Measurements from ENCODE around the gene CDON. TPM values are rescaled to one million over a fixed set of nuclear protein-coding genes. Genes with fewer than 3 reads are reported as not detected.
A peak's percentile ranks its signal among the peaks of the same experiment; 100 is the strongest.

CDON gene
- total RNA-seq, 6 experiments from 2014 or later, result 1.3 to 2.0 (median 1.9) TPM

GRCh38 chr11:126072141-126072741, 9.6 kb upstream of the CDON start:
- Mint-ChIP-seq H3K27ac (no peak overlapping the region), H3K36me3 (ENCODE audit: low read depth) (no peaks in the 10 kb centered on the region), H3K4me1 (ENCODE audit: low read depth) (no peaks in the 10 kb centered on the region), H3K4me3 (no peak overlapping the region), H3K9me3 (no peaks in the 10 kb centered on the region), H3K27me3 (ENCODE audit: insufficient read depth) (peaks cover 17% of the 10 kb centered on the region)
- TF ChIP-seq CTCF (IDR thresholded peaks at IDR 0.05), result no peak
- no peak for DNase-seq

- no peak overlapping the region for H3K27ac Mint-ChIP-seq
- no peak for TF ChIP-seq CTCF (IDR thresholded peaks at IDR 0.05)
Observed at GRCh38 chr11:126063507-126063852, 814 bp upstream of the CDON start.

GRCh38 chr11:126061707-126062678, 673 bp downstream of the CDON start:
- peak; percentile 52 for TF ChIP-seq CTCF (IDR thresholded peaks at IDR 0.05)
- Mint-ChIP-seq H3K4me1 (ENCODE audit: low read depth) (peaks cover 6% of the 10 kb centered on the region), H3K36me3 (ENCODE audit: low read depth) (no peaks in the 10 kb centered on the region), H3K27me3 (ENCODE audit: insufficient read depth) (peaks cover 25% of the 10 kb centered on the region), H3K9me3 (no peaks in the 10 kb centered on the region), H3K4me3 (peak overlapping the region; percentile 74), H3K27ac (peak overlapping the region; percentile 29; the same call in 1 of the 2 replicates)
- no peak for DNase-seq

More at GRCh38 chr11:126063507-126063852, 814 bp upstream of the CDON start:
- H3K9me3 Mint-ChIP-seq, result no peaks in the 10 kb centered on the region
- H3K36me3 Mint-ChIP-seq (ENCODE audit: low read depth), result no peaks in the 10 kb centered on the region
- DNase-seq, result no peak
- H3K27me3 Mint-ChIP-seq (ENCODE audit: insufficient read depth), result peaks cover 25% of the 10 kb centered on the region
- peak overlapping the region; percentile 87 for H3K4me3 Mint-ChIP-seq
- peaks cover 6% of the 10 kb centered on the region for H3K4me1 Mint-ChIP-seq (ENCODE audit: low read depth)

GRCh38 chr11:126060757-126061171, 1.9 kb downstream of the CDON start:
- Mint-ChIP-seq H3K4me1 (ENCODE audit: low read depth) (peaks cover 6% of the 10 kb centered on the region), H3K27me3 (ENCODE audit: insufficient read depth) (peaks cover 19% of the 10 kb centered on the region), H3K4me3 (no peak overlapping the region), H3K36me3 (ENCODE audit: low read depth) (no peaks in the 10 kb centered on the region), H3K9me3 (no peaks in the 10 kb centered on the region), H3K27ac (no peak overlapping the region)
- no peak for DNase-seq
- TF ChIP-seq CTCF (IDR thresholded peaks at IDR 0.05), result no peak

GRCh38 chr11:126059238-126059781, 3.4 kb downstream of the CDON start:
- H3K9me3 Mint-ChIP-seq, result no peaks in the 10 kb centered on the region
- peaks cover 6% of the 10 kb centered on the region for H3K4me1 Mint-ChIP-seq (ENCODE audit: low read depth)
- DNase-seq, result no peak
- no peak overlapping the region for H3K4me3 Mint-ChIP-seq
- H3K27ac Mint-ChIP-seq, result no peak overlapping the region
- peaks cover 22% of the 10 kb centered on the region for H3K27me3 Mint-ChIP-seq (ENCODE audit: insufficient read depth)
- no peaks in the 10 kb centered on the region for H3K36me3 Mint-ChIP-seq (ENCODE audit: low read depth)
- no peak for TF ChIP-seq CTCF (IDR thresholded peaks at IDR 0.05)

All from HFFc6 (cell line).